Measurements from ENCODE around the gene FANCB.

The FANCB gene

DNA sequence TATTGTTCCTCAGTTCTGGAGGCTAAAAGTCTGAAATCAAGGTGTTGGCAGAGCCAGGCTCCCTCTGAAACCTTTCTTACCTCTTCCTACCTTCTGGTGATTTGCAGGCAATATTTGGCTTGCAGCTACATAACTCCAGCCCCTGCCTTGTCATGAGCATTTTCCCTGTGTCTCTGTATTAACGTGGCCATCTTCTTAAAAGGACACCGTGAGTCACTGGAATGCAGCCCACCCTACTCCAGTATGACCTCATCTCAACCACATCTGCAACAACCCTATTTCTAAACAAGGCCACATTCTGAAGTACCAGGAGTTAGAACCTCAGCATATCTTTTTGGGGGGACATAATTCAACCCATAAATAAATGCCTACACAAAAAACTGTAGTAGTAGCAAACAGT lies 40.7 kb downstream of the FANCB start:
- no peak for DNase-seq

GRCh38 chrX:14829643-14830042 lies 43.2 kb downstream of the FANCB start:
- DNase-seq: no peak

DNA sequence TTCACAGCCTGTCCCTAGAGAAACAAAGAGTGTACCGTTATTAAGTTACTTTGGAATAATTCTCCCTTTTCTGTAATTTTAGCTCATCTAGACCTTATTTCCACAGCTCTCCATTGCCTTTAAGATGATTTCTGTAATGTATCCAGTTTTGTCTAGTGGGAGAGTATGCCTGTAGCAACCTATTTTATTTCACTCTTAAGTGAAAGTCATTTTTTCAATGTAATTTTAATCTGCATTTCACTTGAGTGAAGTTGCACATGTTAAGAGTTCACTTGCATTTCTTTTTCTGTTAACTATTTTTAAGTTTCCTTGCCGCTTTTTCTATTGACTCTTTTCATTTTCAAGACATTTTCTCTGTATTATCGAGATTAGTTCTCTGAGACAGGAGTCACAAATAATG lies 46.5 kb downstream of the FANCB start:
- DNase-seq: no peak

GRCh38 chrX:14825851-14826250 lies 47.0 kb downstream of the FANCB start:
- no peak for DNase-seq

GRCh38 chrX:14819769-14820168 lies 53.1 kb downstream of the FANCB start:
- DNase-seq: no peak

- no peak for DNase-seq
These were observed 55.3 kb downstream of the FANCB start for GRCh38 chrX:14817571-14817970.

- no peak for DNase-seq
These were observed 69.7 kb downstream of the FANCB start for GRCh38 chrX:14802943-14803710.

- no peak for DNase-seq
These were observed 71.7 kb downstream of the FANCB start for GRCh38 chrX:14801136-14801535.

DNA sequence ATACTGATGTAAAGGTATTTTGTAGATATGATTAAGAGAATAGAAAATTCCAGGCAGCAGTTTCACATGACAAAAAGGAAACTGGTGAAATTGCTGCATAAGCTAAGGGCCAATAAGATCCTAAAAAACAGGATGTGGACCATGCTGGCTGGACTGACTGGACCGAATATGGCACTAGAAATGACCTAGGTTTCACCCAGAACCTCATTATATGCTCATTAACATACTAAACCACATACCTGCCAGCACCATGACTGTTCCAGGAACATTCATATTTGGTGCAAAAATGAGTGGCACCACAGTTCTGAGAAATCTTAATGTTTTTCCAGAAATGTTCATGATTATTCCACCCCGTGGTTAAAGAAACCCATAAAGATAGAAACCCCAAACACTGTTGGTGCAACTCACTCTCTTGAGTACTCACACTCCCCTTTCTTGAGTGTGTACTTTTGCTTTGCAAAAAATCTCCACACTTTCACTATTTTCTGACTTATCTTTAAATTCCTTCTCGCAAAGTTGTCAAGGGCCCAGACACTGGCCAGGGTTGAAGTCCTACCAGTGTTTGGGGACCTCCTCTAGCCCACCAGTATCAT lies 74.0 kb downstream of the FANCB start:
- DNase-seq: no peak

Data from KG1 (cell line).